Measurements from ENCODE around the gene TAL2. TPM values are rescaled to one million over a fixed set of nuclear protein-coding genes. Genes with fewer than 3 reads are reported as not detected.

TAL2 gene
- total and polyA plus RNA-seq, 9 of the 15 experiments (the other 6 are each of a cell fraction or from before 2014, with no cell fraction given) = 0.21 to 3.7 (median 1.1) TPM; not detected in 1

DNA sequence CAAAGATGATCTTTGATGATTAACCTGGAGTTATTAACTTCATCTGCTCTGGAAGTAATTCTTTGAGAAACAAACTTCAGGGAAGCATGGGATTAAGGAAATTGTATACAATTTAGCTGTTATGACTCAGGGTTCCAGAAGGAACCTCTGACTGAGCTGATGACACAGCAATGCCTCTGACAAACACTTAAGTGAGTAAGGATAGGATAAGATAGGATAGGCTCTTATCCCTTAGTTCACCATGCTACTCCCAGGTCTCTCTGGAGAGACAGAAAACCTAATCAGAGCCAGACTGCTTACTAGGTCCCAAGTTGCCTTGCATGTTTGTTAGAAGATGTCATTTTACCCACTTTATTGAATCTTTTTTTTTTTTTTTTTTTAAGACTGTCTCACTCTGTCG is 19.5 kb downstream of the TAL2 start (continued):
- no peak for TF ChIP-seq ELK1 (CRISPR knock-in tag; IDR thresholded peaks at IDR 0.05)
- no peak for TF ChIP-seq ZNF764 (CRISPR knock-in tag; IDR thresholded peaks at IDR 0.05; ENCODE audit: low read depth)
- peak in 1 of 2 experiments; percentile 60; a peak in 1 of 4 replicates for TF ChIP-seq TBL1XR1 (IDR thresholded peaks at IDR 0.05; ENCODE audit: low read length in 2 of 2)
- no peak for TF ChIP-seq ZNF830 (CRISPR knock-in tag; IDR thresholded peaks at IDR 0.05)
- TF ChIP-seq SAFB2 (IDR thresholded peaks at IDR 0.05; ENCODE audit: borderline replicate concordance, low read depth, low read length, severe bottlenecking) = no peak
- TF ChIP-seq MEIS2 (IDR thresholded peaks at IDR 0.05; ENCODE audit: partially characterized antibody) = peak; percentile 35
- TF ChIP-seq GABPB2 (CRISPR knock-in tag; conservative IDR thresholded peaks at IDR 0.05) = no peak
- no peak for TF ChIP-seq CTCFL (IDR thresholded peaks at IDR 0.05; ENCODE audit: borderline replicate concordance, insufficient read depth, low read depth, low read length, poor library complexity, severe bottlenecking)
- no peak for TF ChIP-seq ZNF354B (CRISPR knock-in tag; IDR thresholded peaks at IDR 0.05)
- TF ChIP-seq ZNF696 (CRISPR knock-in tag; conservative IDR thresholded peaks at IDR 0.05) = no peak
- no peak for TF ChIP-seq XRCC5 (IDR thresholded peaks at IDR 0.05; ENCODE audit: low read depth, low read length)
- no peak for TF ChIP-seq RBM17 (IDR thresholded peaks at IDR 0.05; ENCODE audit: borderline replicate concordance, low read depth, low read length)
- no peak for TF ChIP-seq IRF1 (CRISPR knock-in tag; IDR thresholded peaks at IDR 0.05; ENCODE audit: borderline replicate concordance)
- TF ChIP-seq ZNF12 (CRISPR knock-in tag; IDR thresholded peaks at IDR 0.05) = no peak
- TF ChIP-seq, protein P1, sequence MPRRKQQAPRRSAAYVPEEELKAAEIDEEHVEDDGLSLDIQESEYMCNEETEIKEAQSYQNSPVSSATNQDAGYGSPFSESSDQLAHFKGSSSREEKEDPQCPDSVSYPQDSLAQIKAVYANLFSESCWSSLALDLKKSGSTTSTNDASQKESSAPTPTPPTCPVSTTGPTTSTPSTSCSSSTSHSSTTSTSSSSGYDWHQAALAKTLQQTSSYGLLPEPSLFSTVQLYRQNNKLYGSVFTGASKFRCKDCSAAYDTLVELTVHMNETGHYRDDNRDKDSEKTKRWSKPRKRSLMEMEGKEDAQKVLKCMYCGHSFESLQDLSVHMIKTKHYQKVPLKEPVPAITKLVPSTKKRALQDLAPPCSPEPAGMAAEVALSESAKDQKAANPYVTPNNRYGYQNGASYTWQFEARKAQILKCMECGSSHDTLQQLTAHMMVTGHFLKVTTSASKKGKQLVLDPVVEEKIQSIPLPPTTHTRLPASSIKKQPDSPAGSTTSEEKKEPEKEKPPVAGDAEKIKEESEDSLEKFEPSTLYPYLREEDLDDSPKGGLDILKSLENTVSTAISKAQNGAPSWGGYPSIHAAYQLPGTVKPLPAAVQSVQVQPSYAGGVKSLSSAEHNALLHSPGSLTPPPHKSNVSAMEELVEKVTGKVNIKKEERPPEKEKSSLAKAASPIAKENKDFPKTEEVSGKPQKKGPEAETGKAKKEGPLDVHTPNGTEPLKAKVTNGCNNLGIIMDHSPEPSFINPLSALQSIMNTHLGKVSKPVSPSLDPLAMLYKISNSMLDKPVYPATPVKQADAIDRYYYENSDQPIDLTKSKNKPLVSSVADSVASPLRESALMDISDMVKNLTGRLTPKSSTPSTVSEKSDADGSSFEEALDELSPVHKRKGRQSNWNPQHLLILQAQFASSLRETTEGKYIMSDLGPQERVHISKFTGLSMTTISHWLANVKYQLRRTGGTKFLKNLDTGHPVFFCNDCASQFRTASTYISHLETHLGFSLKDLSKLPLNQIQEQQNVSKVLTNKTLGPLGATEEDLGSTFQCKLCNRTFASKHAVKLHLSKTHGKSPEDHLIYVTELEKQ (CRISPR knock-in tag; IDR thresholded peaks at IDR 0.05) = no peak
- no peak for TF ChIP-seq HSF4 (CRISPR knock-in tag; IDR thresholded peaks at IDR 0.05; ENCODE audit: borderline replicate concordance)
- TF ChIP-seq BCL6 (CRISPR knock-in tag; IDR thresholded peaks at IDR 0.05) = no peak
- no peak for TF ChIP-seq ZFP1 (CRISPR knock-in tag; IDR thresholded peaks at IDR 0.05)
- no peak for TF ChIP-seq PRMT5 (CRISPR knock-in tag; IDR thresholded peaks at IDR 0.05)
- no peak for TF ChIP-seq ZNF143 (CRISPR knock-in tag; IDR thresholded peaks at IDR 0.05)
- no peak for TF ChIP-seq HMG20A (CRISPR knock-in tag; conservative IDR thresholded peaks at IDR 0.05)
- TF ChIP-seq ZKSCAN1 (IDR thresholded peaks at IDR 0.05; ENCODE audit: low read depth, low read length) = no peak
- no peak for TF ChIP-seq FIP1L1 (IDR thresholded peaks at IDR 0.05; ENCODE audit: low read depth, low read length, poor library complexity, severe bottlenecking)

Data from K562 (cell line).